Activated T-helper 1 cell treated with Interleukin-2 at 50 U/mL for 16 hours (primary cell): Measurements from ENCODE around the gene PAPOLA.
A peak's percentile ranks its signal among the peaks of the same experiment; 100 is the strongest.

ENCODE experiments used
- DNase-seq: peaks from one replicate; pipeline ENCODE4 v3.0.0-alpha.2; 2020; ENCODE audit warnings: low read depth

PAPOLA gene

GRCh38 chr14:96586056-96586455 lies 83.9 kb downstream of the PAPOLA start:
- no peak for DNase-seq

GRCh38 chr14:96586921-96587822 lies 85.0 kb downstream of the PAPOLA start:
- no peak for DNase-seq

GRCh38 chr14:96587823-96588385 lies 85.7 kb downstream of the PAPOLA start:
- no peak for DNase-seq

- no peak for DNase-seq
These were observed 86.5 kb downstream of the PAPOLA start for GRCh38 chr14:96588410-96589257.

- DNase-seq, result no peak
These were observed 87.4 kb downstream of the PAPOLA start for GRCh38 chr14:96589577-96589976.

- DNase-seq, result no peak
These were observed 88.1 kb downstream of the PAPOLA start for GRCh38 chr14:96590190-96590864.

GRCh38 chr14:96592591-96593386 lies 90.6 kb downstream of the PAPOLA start:
- DNase-seq, result peak; percentile 58

GRCh38 chr14:96594961-96595360 lies 92.8 kb downstream of the PAPOLA start:
- no peak for DNase-seq

GRCh38 chr14:96597680-96598079 lies 95.5 kb downstream of the PAPOLA start:
- no peak for DNase-seq

- no peak for DNase-seq
These were observed 96.2 kb downstream of the PAPOLA start for GRCh38 chr14:96598332-96598928.

GRCh38 chr14:96599076-96599475 lies 96.9 kb downstream of the PAPOLA start:
- DNase-seq, result no peak

- no peak for DNase-seq
These were observed 100.0 kb downstream of the PAPOLA start for GRCh38 chr14:96602186-96602585.

- DNase-seq, result no peak
These were observed 101.4 kb downstream of the PAPOLA start for GRCh38 chr14:96603350-96604255.

- DNase-seq, result no peak
These were observed 112.3 kb downstream of the PAPOLA start for GRCh38 chr14:96614481-96614881.

GRCh38 chr14:96616161-96616721 lies 114.1 kb downstream of the PAPOLA start:
- no peak for DNase-seq
